Lung (tissue), 12 donors: ENCODE measurements around the gene BRI3BP. TPM values are rescaled to one million over a fixed set of nuclear protein-coding genes. Genes with fewer than 3 reads are reported as not detected.
"Not testable (repeated sequence)": the region's sequence is repeated elsewhere in the genome, so short reads cannot be mapped to it uniquely, and the experiment has no call there.

Experiments
- ATAC-seq: fragments of 200-7000 bp; cut with Tn5 transposase; one replicate; pipeline ENCODE4 v1.9.1; 2020; ENCODE audit warnings: moderate number of reproducible peaks; ENCODE audit not compliant: insufficient read depth, low FRiP score
- DNase-seq, 3 donors: peaks; one replicate each; pipeline ENCODE4 v3.0.0-alpha.2; 2013 to 2017
- H3K27ac ChIP-seq, 2 donors: one replicate each; pipeline ENCODE4 v1.5.1; 2013; ENCODE audit warnings: mild to moderate bottlenecking in 2 of 2, moderate library complexity in 2 of 2, control low read depth in 1 of 2, inconsistent platforms in 1 of 2, low read depth in 1 of 2, low read length in 1 of 2
- H3K27me3 ChIP-seq, 3 donors: one replicate each; pipeline ENCODE4 v1.5.1; 2013; ENCODE audit warnings: low read length in 2 of 3; ENCODE audit not compliant: control insufficient read depth in 3 of 3, insufficient read depth in 3 of 3
- H3K36me3 ChIP-seq, 4 donors: one replicate each; pipeline ENCODE4 v1.5.1; 2013; ENCODE audit warnings: low read length in 4 of 4, mild to moderate bottlenecking in 1 of 4, moderate library complexity in 1 of 4; ENCODE audit not compliant: control insufficient read depth in 4 of 4, insufficient read depth in 4 of 4
- H3K4me1 ChIP-seq, 5 donors: one replicate each; pipeline ENCODE4 v1.5.1; 2013; ENCODE audit warnings: low read length in 5 of 5, mild to moderate bottlenecking in 2 of 5, moderate library complexity in 1 of 5; ENCODE audit not compliant: control insufficient read depth in 5 of 5, insufficient read depth in 5 of 5
- H3K4me3 ChIP-seq: one replicate; pipeline ENCODE4 v1.5.1; 2013; ENCODE audit warnings: mild to moderate bottlenecking, control low read depth, moderate library complexity
- H3K9ac ChIP-seq, 2 donors: one replicate each; pipeline ENCODE4 v1.5.1; 2013; ENCODE audit warnings: low read length in 2 of 2, control low read depth in 1 of 2; ENCODE audit not compliant: insufficient read depth in 1 of 2
- H3K9me3 ChIP-seq, 4 donors: one replicate each; pipeline ENCODE4 v1.5.1; 2013; ENCODE audit warnings: low read length in 3 of 4, mild to moderate bottlenecking in 1 of 4, moderate library complexity in 1 of 4; ENCODE audit not compliant: control insufficient read depth in 4 of 4, insufficient read depth in 3 of 4
- CTCF ChIP-seq: IDR thresholded peaks from 2 replicates; pipeline ENCODE4 v1.5.1; 2012; ENCODE audit warnings: mild to moderate bottlenecking; ENCODE audit errors: control extremely low read depth, extremely low read depth
- WGBS, 2 donors: extraction: QIAGEN DNeasy Blood & Tissue Kit; methylation state at CpG; one replicate each; pipeline ENCODE4 v1.1.7; 2013; 5-methylcytosine and 5-hydroxymethylcytosine counted together
- polyA plus RNA-seq, 2 donors: library from polyadenylated mRNA; stranded (reverse); fragments of 200-250 nt; gene quantifications; one replicate each; pipeline ENCODE4 v1.2.1, GENCODE V29; 2013
- total RNA-seq, 2 donors: library from RNA; depleted of rRNA in 1 of 2; stranded (reverse); fragments of >200 nt in 1 of 2; gene quantifications; one replicate each; pipeline ENCODE4 v1.2.1, GENCODE V29; 2014 to 2021
- donor health status: control.
- donor health status: control.
- donor health status: Bipolar disorder and iron deficiency.
- donor health status: healthy.
- donor health status: DM: yes; HTN: yes; CAD: no.

The BRI3BP gene
- total and polyA plus RNA-seq, 4 donors = 2.3 to 9.5 (median 5.5) TPM

- H3K27me3 ChIP-seq = no peaks in the 10 kb centered on the region
- no peak for DNase-seq
- no peak overlapping the region for H3K4me3 ChIP-seq
- H3K27ac ChIP-seq = no peak overlapping the region
- no peak overlapping the region for H3K9ac ChIP-seq
- H3K9me3 ChIP-seq = no peaks in the 10 kb centered on the region
- 76 to 79% methylated on average over 5 of the region's 5 CpGs for WGBS, 2 donors
- TF ChIP-seq CTCF = no peak
- no peak for ATAC-seq
- no peaks in the 10 kb centered on the region for H3K4me1 ChIP-seq
- H3K36me3 ChIP-seq = no peaks in the 10 kb centered on the region
Observed at GRCh38 chr12:125057708-125058107, 64.3 kb downstream of the BRI3BP start.

GRCh38 chr12:125061229-125061628 is 67.8 kb downstream of the BRI3BP start:
- 96 to 100% methylated on average over 3 of the region's 3 CpGs for WGBS, 2 donors
- Histone ChIP-seq H3K9ac (no peak overlapping the region), H3K4me3 (no peak overlapping the region), H3K27me3 (no peaks in the 10 kb centered on the region), H3K36me3 (no peaks in the 10 kb centered on the region), H3K4me1 (peaks cover 0 to 12% (median 0%) of the 10 kb centered on the region in 5 donors), H3K9me3 (no peaks in the 10 kb centered on the region), H3K27ac (no peak overlapping the region)
- DNase-seq (no peak), ATAC-seq (no peak)
- no peak for TF ChIP-seq CTCF

- not testable (repeated sequence) for ATAC-seq, H3K9me3 ChIP-seq
- WGBS, 2 donors = 86 to 92% methylated on average over 4 of the region's 4 CpGs
Observed at GRCh38 chr12:125063522-125063921, 70.1 kb downstream of the BRI3BP start.

GRCh38 chr12:125064492-125064891 is 71.0 kb downstream of the BRI3BP start:
- H3K9me3 ChIP-seq = no peaks in the 10 kb centered on the region
- peak in 1 of 3 donors; percentile 6 for DNase-seq
- H3K27me3 ChIP-seq = no peaks in the 10 kb centered on the region
- no peak overlapping the region for H3K4me3 ChIP-seq
- peaks cover 0 to 17% (median 0%) of the 10 kb centered on the region in 5 donors for H3K4me1 ChIP-seq
- ATAC-seq = no peak
- no peak for TF ChIP-seq CTCF
- no peak overlapping the region for H3K9ac ChIP-seq
- 59% methylated on average over 5 of the region's 5 CpGs for WGBS, 2 donors
- no peak overlapping the region for H3K27ac ChIP-seq
- no peaks in the 10 kb centered on the region for H3K36me3 ChIP-seq

More at GRCh38 chr12:125063522-125063921, 70.1 kb downstream of the BRI3BP start:
- H3K27ac ChIP-seq, H3K9ac ChIP-seq, DNase-seq, H3K4me3 ChIP-seq, H3K36me3 ChIP-seq, H3K27me3 ChIP-seq: not testable (repeated sequence)
- peaks cover 0 to 17% (median 0%) of the 10 kb centered on the region in 5 donors for H3K4me1 ChIP-seq
